Measurements from ENCODE around the gene AKAP10.
"Not testable (repeated sequence)": the region's sequence is repeated elsewhere in the genome, so short reads cannot be mapped to it uniquely, and the experiment has no call there.

The AKAP10 gene

DNA sequence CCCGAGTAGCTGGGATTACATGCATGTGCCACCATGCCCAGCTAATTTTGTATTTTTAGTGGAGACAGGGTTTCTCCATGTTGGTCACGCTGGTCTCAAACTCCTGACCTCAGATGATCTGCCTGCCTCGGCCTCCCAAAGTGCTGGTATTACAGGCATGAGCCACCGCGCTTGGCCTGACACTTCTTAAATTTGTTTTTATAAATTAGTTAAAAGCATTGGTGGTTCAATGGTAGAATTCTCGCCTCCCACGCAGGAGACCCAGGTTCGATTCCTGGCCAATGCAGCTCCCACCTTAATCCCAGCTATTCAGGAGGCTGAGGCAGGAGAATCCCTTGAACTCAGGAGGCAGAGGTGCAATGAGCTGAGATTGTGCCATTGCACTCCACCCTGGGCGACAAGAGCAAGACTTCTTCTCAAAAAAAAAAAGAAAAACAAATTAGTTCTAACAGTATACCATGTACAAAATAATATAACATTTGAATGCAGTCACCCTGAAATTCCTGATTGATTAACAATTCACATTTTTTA, 116.9 kb downstream of the AKAP10 start:
- not testable (repeated sequence) for DNase-seq

DNA sequence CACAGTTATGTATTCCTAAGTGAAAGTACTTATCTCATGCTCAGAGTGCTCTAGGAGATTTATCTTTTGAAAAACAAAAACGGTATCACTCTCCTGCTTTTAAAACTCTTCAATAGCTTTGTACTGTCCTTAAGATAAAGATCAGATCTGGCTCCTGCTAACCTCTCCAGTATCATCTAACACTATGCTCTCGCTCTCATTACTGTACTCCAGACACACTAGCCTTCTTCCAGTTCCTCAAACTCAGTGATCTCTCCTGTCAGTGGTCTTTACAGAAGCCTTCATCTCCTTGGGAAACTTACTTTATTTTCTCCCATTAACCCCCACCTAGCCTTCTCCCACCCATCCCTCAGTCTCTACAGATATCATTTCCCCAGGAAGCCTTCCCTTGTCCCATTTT, 120.0 kb downstream of the AKAP10 start:
- DNase-seq = no peak
